ACHN (cell line): ENCODE results near the gene ADRA2B.
"Not testable (repeated sequence)": the region's sequence is repeated elsewhere in the genome, so short reads cannot be mapped to it uniquely, and the experiment has no call there.

Source experiments
- DNase-seq: peaks from one replicate; pipeline ENCODE4 v3.0.0-alpha.2; 2015
- in situ Hi-C: cut with HindIII; loops from 2 replicates; pipeline ENCODE4 v1.10.0; 2017; ENCODE audit warnings: low sequenced_read_pairs, low pct_ligation_motif_present, low pct_unique_long_range_greater_than_20kb

Gene ADRA2B

DNA sequence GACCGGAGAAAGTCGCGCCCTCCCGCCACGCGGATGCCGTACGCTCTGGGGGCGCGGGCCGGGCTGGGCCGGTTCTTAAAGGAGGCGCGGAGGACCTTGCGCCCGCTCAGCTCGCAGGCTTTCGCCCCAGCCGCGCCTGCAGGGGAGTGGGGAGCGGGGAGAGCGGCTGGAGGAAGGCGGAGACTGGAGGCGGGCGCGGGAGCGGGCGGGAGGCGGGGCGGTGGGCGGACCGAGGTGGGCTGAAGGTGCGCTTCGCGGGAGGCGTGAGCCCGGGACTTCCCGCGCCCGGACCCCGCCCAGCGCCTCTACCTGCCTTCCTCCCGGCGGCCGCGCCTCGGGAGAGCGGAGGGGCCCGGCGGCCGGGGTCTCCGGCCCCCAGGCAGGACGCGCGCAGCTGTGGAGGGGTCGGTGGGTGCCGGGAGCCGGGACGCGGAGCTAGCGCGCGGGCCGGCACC lies at the start of gene ADRA2B:
ADRA2B (minus strand) TSS at position 148 of the 455 bp plus-strand sequence. CDS start 422 bp downstream, outside the sequence.
- peak; percentile 29 for DNase-seq
- in situ Hi-C loops: no loop called here

DNA sequence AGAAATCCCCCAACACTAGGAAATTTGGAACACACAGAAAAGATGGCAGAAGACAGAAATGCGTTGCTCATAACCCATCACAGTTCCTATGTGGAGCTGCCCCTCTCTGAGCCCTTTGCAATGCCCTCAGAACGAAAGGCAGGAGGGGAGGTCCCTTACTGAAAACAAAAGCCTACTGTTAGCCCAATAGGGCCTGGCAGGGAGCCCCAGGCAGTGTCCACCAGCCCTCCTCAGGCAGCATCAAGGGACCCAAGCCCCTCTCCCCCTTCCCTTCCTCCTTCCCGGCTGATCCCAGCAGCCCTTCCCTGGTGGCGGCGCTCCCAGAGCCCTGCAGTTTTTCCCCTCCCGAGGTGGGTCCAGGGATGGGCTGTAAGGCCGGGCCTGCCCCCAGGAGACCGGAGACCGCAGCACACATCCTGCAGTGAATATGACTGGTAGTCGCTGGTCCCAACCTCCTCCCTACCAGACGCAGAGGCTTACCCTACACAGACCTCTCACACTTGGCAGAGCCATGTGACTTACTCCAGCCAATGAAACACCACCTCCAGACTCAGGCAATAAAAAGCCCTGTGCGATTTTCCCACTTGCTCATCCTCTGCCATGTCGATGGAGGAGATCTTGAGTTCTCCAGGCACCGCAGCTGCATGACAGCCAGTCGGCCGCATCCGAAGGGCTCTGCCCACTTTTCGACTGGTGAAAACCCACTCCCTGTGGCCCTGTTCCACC lies 48.3 kb upstream of the ADRA2B start:
- no peak for DNase-seq
- in situ Hi-C loops: no loop called here

DNA sequence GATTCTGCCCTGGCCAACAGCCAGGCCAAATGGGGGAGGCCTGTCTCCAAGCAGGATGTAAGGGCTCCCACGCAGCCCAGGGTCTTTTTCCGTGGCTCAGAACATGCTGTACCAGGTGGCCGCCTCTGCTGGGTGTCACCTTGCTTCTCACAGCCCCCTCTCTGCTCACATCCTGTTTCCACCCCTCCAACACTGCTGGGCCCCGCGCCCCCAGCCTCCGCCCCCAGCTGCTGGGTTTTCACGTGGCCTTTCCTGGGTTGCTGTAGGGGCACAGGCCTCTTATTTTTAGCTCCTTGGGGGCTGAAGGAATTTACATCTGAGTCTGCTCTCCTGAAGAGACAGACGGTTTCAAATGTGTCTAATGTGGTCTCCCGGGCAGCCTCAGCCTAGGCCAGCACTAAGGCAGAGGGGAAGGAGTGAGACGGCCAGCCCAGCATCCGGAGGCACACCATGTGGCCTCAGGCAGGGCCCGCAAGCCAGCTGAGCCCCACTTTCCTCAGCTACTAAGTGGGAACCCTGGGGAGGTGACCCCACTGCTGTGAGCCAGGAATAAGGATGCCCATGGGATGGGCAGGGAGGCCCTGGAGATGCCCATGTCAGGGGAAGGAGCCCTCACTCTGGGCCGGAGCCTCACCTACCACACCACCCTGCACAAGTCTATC lies 47.5 kb upstream of the ADRA2B start:
- no peak for DNase-seq
- in situ Hi-C loops: no loop called here

DNA sequence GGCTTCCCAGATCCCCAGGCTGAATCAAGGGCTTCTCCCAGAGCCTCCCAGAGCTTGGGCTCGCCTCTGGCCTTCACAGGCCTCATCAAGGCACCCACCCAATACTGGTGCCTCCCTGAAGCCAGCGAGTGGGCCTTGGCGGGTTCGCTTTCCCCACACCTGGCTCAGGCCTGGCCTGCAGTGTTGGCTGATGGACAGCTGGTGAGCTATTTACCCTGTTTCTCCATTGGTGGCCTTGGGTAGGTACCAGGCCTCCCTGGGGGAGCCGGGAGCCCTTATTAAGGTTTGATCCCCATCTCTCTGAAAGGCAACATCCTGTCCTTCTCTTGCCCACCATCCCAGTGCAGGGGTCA lies 47.0 kb upstream of the ADRA2B start:
- in situ Hi-C loops: no loop called here

DNA sequence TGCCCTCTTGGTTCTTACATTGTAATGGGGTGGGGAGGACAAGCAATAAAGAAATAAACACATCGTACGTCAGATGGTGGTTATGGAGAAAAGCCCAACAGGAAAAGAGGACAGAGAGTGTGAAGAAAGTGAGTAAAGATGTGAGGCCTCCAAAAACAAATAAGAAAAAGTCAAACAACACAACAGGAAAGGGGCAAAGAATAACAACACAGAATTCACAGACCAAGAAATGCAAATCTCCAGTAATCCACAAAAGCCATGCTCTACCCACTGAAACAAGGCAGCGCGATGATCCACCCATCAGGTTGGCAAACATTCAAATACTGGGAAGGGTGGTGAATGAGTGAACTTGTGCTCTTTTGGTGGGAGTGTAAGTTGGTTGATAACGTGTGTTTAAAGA lies 45.5 kb upstream of the ADRA2B start:
- in situ Hi-C loops: no loop called here
- DNase-seq: no peak

More for the DNA sequence above, 47.0 kb upstream of the ADRA2B start:
- no peak for DNase-seq

DNA sequence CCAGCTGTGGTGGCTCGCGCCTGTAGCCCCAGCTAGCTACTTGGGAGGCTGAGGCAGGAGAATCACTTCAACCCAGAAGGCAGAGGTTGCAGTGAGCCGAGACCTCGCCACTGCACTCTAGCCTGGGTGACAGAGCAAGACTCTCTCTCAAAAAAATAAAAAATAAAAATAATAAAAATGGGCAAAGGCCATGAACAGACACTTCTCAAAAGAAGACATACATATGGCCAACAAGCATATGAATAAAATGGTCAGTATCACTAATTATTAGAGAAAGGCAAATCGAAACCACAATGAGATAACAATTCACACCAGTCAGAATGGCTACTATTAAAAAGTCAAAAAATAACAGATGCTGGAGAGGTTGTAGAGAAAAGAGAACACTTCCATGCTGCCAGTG lies 44.0 kb upstream of the ADRA2B start:
- in situ Hi-C loops, DNase-seq: not testable (repeated sequence)

DNA sequence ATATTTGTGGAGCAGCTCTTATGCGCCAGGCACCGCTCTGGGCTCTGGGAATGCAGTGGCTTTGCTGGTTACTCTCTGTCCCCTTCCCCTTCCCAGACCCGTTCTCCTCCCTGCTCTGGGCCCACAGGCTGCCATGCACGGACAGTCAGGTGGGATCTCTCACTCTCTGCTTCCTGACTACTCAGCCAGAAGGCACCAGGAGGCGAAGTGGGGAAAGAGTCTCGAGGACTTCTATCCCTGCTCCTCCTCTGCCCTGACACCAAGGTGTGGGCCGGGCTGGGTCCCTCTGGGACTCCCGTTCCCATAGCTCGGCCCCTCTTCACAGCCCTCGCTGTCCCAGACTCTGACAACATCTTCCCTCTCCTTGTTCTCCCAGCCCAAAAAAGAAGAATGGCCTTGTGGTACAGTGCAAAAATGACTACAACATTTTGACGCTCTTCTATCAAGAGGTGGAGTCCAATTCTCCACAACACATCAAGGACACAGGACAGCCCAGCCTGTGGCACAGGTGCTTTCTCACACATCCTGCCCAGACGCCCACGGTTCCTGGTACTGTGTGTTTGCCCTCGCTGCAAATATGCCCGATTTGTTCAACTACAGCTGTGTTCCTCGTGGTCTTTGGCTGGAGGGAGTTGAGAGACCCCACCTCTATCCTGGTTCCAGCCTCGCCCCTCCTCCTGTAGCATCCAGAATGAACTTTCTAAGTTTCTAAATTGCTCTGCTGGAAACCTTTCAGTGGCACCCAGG lies 42.9 kb upstream of the ADRA2B start:
- no peak for DNase-seq
- in situ Hi-C loops: no loop called here

DNA sequence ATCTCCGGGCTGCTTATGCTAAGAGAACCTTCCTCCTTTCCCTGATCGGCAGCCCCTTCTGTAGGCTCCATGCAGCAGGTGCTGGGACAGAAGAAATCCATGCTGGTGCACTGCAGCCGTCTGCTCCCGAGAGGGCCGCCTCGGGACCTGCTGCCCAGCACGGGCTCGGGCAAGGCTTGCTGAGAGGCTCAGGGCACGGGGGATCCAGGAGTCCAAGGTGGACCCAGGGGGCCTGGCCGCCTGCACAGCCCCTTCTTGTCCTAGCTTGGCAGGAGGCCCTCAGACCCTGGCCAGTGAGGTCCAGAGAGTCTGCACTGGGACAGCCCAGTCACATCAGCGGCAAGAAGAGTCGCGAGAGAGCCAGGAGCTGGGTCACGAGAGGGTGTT lies 42.2 kb upstream of the ADRA2B start:
- in situ Hi-C loops: no loop called here
- DNase-seq: no peak

DNA sequence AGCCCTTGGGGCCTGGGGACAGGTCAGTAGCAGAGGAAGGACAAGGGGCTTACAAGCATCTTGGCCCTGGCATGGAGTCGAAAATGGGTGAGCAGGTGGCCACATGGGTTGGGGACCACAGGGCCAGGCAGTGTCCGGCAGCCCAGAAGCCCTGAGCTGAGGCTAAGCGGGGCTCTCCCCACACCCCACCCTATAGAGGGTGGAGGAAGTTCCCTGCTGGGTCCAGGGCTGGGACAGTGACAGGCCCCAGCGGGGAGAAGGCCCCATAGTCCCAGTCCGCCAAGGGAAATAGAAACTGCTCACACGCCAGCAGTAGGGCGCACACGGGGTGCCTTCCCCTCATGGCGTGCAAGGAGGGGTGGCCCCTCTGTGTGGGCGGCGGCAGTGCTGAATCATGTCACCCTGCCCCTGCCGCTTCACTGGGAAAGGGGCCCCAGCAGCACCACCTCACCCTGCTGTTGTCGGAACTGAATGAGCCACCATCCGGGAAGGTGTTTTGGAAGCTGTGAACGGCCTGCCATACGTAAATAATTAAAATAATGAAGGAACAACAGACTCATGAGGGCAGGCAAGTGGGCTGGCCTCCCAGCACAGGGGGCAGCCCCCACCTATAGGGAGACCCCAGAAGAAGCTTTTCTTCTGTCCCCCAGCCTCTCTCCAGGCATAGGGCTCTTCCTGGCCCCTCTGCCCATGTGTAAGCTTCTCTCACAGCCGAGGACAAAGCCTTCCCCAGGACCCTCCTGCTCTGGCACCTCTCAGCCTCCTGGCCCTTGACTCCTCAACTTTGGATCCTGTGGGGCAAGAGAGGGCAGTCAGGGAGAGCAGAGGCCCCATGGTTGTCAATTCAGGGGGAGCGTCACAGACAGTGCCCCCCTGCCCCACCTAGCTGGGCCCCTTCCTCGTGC lies 41.5 kb upstream of the ADRA2B start:
- no peak for DNase-seq
- in situ Hi-C loops: no loop called here

DNA sequence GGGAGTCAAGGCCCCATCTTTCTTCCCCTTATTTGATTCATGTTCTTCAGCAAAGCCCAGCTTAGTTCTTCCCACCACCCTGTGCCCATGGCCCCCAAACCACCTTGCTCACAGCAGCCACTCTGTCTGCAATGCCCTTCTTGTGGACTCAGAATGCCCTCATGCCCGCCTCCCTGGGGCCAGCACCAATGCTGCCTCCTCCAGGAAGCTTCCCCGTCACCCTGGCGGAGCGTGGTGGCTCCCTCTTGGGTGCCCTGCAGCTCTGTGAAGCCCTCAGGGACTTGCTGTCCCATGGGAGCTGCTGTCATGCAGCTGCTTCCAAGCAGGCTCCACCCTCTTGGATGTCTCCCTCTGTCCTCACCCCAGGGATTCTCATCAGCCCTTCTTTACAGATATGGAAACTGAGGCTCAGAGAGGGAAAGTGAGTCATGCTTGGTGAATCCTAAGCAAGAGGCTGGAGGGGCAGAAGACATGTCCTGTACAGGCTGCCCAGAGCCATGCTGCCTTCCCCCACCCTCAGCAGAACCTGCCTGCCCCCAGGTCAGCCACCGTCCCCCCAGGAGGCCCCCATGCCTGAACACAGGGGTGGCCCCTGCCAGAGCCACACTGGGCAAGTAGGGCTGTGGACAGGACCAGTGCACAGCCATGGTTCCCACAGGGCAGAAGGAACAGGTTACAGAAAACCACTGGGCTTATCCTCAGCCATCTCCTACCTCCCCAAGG lies 40.7 kb upstream of the ADRA2B start:
- DNase-seq: no peak
- in situ Hi-C loops: no loop called here

DNA sequence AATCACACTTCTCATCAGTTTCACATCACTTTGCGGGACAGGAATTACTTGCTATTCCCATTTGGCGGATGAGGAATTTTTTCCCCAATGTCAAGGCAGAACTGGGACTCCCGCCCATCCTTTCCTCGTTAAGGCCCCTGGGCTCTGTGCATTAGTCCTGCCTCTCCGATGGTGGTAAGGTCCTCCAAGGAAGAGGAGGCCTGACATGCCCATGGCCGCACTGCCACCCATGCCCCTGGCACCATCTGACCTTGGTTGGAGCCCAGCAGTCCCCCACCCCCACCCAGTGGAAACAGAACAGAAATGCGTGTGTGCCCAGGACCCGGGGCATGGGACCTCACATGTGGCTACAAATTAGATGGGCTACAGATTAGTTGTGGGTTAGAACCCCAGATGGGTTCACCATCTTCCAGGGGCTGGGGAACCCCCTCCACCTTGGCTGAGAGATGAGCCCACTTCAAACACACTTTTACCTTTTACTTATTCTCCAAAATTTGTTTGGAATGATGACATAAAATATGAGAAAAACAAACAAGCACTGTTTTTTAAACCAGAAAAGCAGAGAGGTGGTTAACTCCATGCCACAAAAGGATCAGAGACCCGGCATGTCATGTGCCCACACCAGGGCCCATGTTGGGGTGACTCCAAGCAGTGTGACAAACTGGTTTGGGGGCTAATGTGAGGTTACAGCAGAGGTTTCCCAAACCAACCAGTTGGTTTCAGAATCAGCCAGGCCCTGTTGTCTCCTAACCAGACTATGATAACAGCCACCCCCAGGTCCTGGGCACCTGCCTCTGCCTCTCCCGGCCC lies 39.8 kb upstream of the ADRA2B start:
- in situ Hi-C loops: no loop called here
- no peak for DNase-seq

DNA sequence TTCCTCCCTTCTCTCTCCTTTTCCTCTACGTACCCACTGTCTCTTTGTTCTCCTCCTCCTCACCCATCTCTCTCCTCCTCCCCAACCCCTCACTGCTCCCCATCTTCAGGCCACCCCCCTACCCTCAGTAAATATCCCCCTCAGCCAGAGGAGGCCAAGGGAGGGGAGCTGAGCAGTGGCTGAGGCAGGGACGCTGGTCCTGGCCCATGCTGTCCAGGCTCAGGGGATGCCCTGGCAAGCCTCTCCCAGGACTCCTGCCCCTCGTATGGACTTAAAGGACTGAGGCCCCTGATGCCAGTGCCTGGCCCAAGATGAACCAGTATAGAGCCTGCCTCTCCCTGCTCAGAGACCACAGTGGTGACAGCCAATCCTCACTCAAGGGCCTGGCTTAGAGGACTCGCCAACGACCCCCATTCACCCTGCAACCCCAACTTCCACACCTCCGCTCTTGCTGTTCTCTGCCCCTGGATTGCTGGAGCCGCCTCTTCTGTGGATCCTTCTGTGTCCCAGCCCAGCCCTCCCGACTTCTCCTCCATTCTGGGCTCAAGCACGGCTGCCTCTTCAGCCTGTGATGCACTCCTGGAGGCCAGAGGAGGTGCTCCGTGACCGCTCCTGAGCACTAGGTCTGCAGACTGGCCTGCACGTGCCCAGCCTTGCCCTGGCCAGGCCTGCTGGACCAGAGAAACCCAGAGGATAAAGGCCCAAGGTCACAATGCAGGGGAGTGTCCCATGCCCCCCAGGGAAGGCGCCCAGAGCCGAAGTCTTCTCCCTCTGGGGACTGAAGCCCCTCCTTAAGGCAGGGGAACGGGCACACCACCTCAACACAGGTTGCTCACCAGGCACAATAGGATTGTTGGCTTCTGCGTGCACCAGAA lies 38.4 kb upstream of the ADRA2B start:
- DNase-seq: no peak
- in situ Hi-C loops: no loop called here

DNA sequence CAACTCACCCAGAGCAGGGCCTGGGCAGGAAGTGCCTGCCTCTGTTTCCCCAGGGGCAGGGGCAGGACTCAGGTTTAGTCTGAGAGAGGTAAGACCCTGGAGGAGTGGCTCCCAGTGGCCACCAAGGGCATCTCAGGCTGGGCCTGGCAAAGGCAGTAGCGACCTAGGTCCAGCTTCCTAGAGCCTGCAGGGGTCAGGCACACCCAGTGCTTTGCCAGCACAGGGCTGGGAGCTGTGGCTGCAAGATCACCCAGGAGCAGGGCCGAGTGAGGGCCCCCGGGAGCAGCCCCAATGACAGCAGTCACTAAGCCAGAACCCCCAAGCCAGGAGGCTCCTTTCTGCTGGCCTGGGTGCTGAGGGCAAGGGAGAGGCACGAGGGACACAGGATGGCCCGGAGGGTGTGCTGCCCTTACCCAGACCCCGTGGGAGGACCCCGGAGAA lies 37.6 kb upstream of the ADRA2B start:
- in situ Hi-C loops: no loop called here
- no peak for DNase-seq

DNA sequence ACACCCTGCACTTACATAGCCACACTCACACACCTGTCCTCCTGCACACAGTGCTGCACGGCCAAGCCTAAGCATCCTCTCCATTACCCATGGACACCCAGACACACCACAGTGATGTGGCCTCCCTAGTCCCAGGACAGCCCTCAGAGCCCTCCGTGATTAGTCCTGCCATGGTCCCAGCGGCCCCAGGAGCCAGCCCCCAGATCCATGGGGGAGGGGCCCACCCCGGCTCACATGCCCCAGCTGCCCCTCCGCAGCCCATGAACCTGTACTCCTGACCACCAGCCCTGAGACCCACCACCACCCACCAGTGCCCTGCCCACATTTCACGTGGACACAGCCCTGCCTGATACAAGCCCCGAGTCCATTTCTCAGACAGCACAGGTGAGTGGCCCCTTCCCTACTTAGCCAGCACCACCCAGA lies 36.9 kb upstream of the ADRA2B start:
- in situ Hi-C loops: no loop called here
- DNase-seq: no peak

DNA sequence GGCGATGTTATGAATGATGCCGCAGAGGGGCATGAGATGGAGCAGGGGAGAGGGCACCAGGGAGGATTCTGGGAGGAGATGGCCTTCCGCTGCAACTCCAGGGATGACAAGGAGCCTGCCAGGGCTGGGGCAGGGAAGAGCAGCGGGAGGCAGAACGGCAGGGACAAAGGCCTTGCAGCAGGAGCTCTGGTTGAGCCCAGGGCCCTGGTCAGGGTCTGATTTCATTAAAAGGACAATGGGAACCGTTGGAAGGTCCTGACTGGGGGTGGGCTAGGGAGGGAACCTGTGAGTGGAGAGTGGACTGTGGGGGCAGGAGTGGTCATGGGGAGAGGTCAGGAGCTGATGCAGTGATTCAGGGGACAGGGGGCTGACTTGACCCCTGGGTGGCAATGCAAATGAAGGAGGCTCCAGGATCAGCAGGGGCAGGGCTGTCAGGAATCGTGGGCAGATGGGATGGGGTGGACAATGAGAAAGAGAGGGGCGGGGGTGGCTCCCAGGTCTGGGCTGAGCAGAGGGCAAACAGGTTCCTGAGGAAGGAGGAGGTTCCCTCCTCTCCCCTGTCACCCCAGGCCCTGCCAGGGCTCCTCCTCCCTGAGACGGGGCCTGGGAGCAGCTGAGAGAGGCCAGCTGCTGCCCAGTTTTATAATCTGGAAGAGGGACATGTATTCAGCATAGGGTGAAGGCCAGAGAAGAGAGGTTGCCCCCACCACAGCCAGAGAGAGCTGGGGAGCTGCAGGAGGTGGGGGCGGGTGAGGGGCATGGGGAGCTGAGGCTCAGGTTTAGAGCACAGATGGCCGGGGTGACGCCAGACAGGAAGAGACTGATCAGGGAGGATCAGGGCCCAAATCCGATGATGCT lies 36.2 kb upstream of the ADRA2B start:
- DNase-seq: no peak
- in situ Hi-C loops: no loop called here
